K562 (cell line): ENCODE data around the gene CFAP107. TPM values are rescaled to one million over a fixed set of nuclear protein-coding genes. Genes with fewer than 3 reads are reported as not detected.

ENCODE experiments used
- ATAC-seq: fragments of 200-7000 bp; cut with Tn5 transposase; 3 replicates; pipeline ENCODE4 v1.9.1; 2020; ENCODE audit warnings: moderate library complexity
- BruUV-seq: library from RNA; stranded (reverse); fragments of 400-500 nt; replicated peaks from 2 replicates; lab custom pipeline; 2021; lab: Mats Ljungman, UMichigan
- CTCF ChIA-PET: fragments of 300-600 bp; formaldehyde crosslinking; extraction: SDS; loops from one replicate; lab custom pipeline; 2021; ENCODE audit warnings: low intra/inter-chr PET ratio; lab: Yijun Ruan, JAX
- POLR2A ChIA-PET: fragments of 300-600, 350-650 bp; sonication (Branson Sonifier 250); formaldehyde crosslinking; extraction: SDS; loops from one replicate; lab custom pipeline; 2021; ENCODE audit warnings: antibody characterized with exemption, inconsistent platforms; lab: Yijun Ruan, JAX
- DNase-seq, 4 experiments: peaks; one replicate each; pipeline versions ENCODE4 v3.0.0 to v3.0.0-alpha.2; 2011 to 2018; ENCODE audit warnings: low spot score in 3 of 4, mixed read lengths in 3 of 4; ENCODE audit errors: extremely low read depth in 1 of 4
- FAIRE-seq: peaks from 2 replicates; lab custom pipeline; 2011; peaks lifted over from hg19 to GRCh38; lab: Jason Lieb, UNC
- H2AFZ ChIP-seq: 2 replicates; pipeline ENCODE4 v1.6.0; 2011; ENCODE audit warnings: low read depth, low read length, control low read depth, inconsistent platforms
- H3K27ac ChIP-seq: fragments of 200-600 bp; 3 replicates; pipeline ENCODE4 v1.8.0; 2011; ENCODE audit warnings: low read depth, mild to moderate bottlenecking, control low read depth, inconsistent platforms, low read length, moderate library complexity, mixed read lengths; ENCODE audit errors: extremely low read depth
- H3K27me3 ChIP-seq, 2 experiments: fragments of 300-600 bp in 1 of 2; 2 replicates in 1 of 2; 3 replicates in 1 of 2; pipeline versions ENCODE4 v1.6.0 to v1.8.0; 2011; ENCODE audit warnings: inconsistent platforms in 2 of 2, low read length in 2 of 2, mild to moderate bottlenecking in 1 of 2, mixed read lengths in 1 of 2, moderate library complexity in 1 of 2; ENCODE audit not compliant: control insufficient read depth in 2 of 2, insufficient read depth in 2 of 2
- H3K36me3 ChIP-seq: fragments of 300-600 bp; 3 replicates; pipeline ENCODE4 v1.8.0; 2011; ENCODE audit warnings: mild to moderate bottlenecking, low read length, inconsistent platforms; ENCODE audit not compliant: control insufficient read depth, insufficient read depth
- H3K4me1 ChIP-seq, 2 experiments: fragments of 200-600 bp in 1 of 2; replicated peaks in 1 of 2; 2 replicates in 1 of 2; 3 replicates in 1 of 2; pipeline versions ENCODE4 v1.5.1 to v1.8.0; 2011; ENCODE audit warnings: inconsistent platforms in 2 of 2, low read length in 2 of 2, mild to moderate bottlenecking in 1 of 2, mixed read lengths in 1 of 2, moderate library complexity in 1 of 2; ENCODE audit not compliant: control insufficient read depth in 2 of 2, insufficient read depth in 2 of 2
- H3K4me2 ChIP-seq: 2 replicates; pipeline ENCODE4 v1.6.1; 2011; ENCODE audit warnings: low read length, control low read depth, inconsistent platforms, mixed read lengths; ENCODE audit not compliant: insufficient read depth
- H3K4me3 ChIP-seq: fragments of 200-600 bp; sonication (generic), shearing (Covaris generic); 2 replicates; pipeline ENCODE4 v1.5.1; 2016; ENCODE audit warnings: control low read depth, inconsistent platforms
- H3K79me2 ChIP-seq: fragments of 200-600 bp; 3 replicates; pipeline ENCODE4 v1.8.0; 2011; ENCODE audit warnings: low read length, inconsistent platforms; ENCODE audit not compliant: control insufficient read depth, insufficient read depth
- H3K9ac ChIP-seq, 2 experiments: 2 replicates each; pipeline versions ENCODE4 v1.6.0 to v1.6.1; 2011; ENCODE audit warnings: low read depth in 2 of 2, low read length in 2 of 2, control low read depth in 1 of 2, inconsistent platforms in 1 of 2, mild to moderate bottlenecking in 1 of 2, mixed read lengths in 1 of 2; ENCODE audit not compliant: insufficient read depth in 1 of 2
- H3K9me1 ChIP-seq: one replicate; pipeline ENCODE4 v1.6.0; 2011; ENCODE audit warnings: inconsistent platforms, mild to moderate bottlenecking, low read length, moderate library complexity; ENCODE audit not compliant: control insufficient read depth, insufficient read depth
- H3K9me3 ChIP-seq: replicated peaks from 2 replicates; pipeline ENCODE4 v1.5.1; 2011; ENCODE audit warnings: low read depth, low read length, inconsistent platforms; ENCODE audit not compliant: control insufficient read depth, insufficient read depth
- H4K20me1 ChIP-seq: replicated peaks from 2 replicates; pipeline ENCODE4 v1.6.1; 2011; ENCODE audit warnings: low read length, inconsistent platforms, mixed read lengths; ENCODE audit not compliant: control insufficient read depth, insufficient read depth
- CEBPB ChIP-seq: fragments of 450-650 bp; IDR thresholded peaks from 2 replicates; pipeline ENCODE4 v1.6.1; 2016; ENCODE audit warnings: missing genetic modification characterization, missing compliant biosample characterization
- DLX4 ChIP-seq: fragments of 250-450 bp; sonication (Bioruptor Pico); IDR thresholded peaks from 2 replicates; pipeline ENCODE4 v1.6.1; 2021; ENCODE audit warnings: mild to moderate bottlenecking
- ESRRA ChIP-seq: fragments of 450-650 bp; IDR thresholded peaks from 2 replicates; pipeline ENCODE4 v1.6.1; 2014; ENCODE audit warnings: low read depth, mild to moderate bottlenecking, moderate library complexity, borderline replicate concordance
- FOXK2 ChIP-seq, 2 experiments: fragments of 450-650 bp; IDR thresholded peaks in 1 of 2; conservative IDR thresholded peaks in 1 of 2; 2 replicates each; pipeline ENCODE4 v1.6.1; 2016; ENCODE audit warnings: low read depth in 2 of 2, mild to moderate bottlenecking in 1 of 2
- HNRNPH1 ChIP-seq: fragments of 200-400 bp; formaldehyde crosslinking; optimal IDR thresholded peaks from 2 replicates; pipeline ENCODE3; 2017; ENCODE audit warnings: low read depth, mild to moderate bottlenecking, low read length, moderate library complexity
- MAFF ChIP-seq: IDR thresholded peaks from 2 replicates; pipeline ENCODE4 v1.6.1; 2012; ENCODE audit warnings: low read length, improper control_type of control experiment
- MYC ChIP-seq, 2 experiments: fragments of 250-450 bp in 1 of 2; sonication (Bioruptor Pico) in 1 of 2; IDR thresholded peaks; 2 replicates each; pipeline versions ENCODE4 v1.5.1 to v1.6.1; 2012 to 2021; ENCODE audit warnings: low read depth in 2 of 2, borderline replicate concordance in 1 of 2, improper control_type of control experiment in 1 of 2, low read length in 1 of 2, mild to moderate bottlenecking in 1 of 2, moderate library complexity in 1 of 2
- SLC30A9 ChIP-seq: fragments of 250-450 bp; sonication (Bioruptor Pico); IDR thresholded peaks from 2 replicates; pipeline ENCODE4 v1.8.0; 2022; ENCODE audit warnings: mild to moderate bottlenecking, moderate library complexity
- SMARCA4 ChIP-seq: fragments of 450-650 bp; IDR thresholded peaks from 2 replicates; pipeline ENCODE4 v1.6.1; 2016
- TFAM ChIP-seq: fragments of 250-450 bp; sonication (Bioruptor Pico); conservative IDR thresholded peaks from 2 replicates; pipeline ENCODE4 v1.5.0; 2021; ENCODE audit warnings: mild to moderate bottlenecking, moderate library complexity
- ZBTB7A ChIP-seq: IDR thresholded peaks from 2 replicates; pipeline ENCODE4 v1.6.1; 2011; ENCODE audit warnings: low read depth, mild to moderate bottlenecking, low read length, moderate library complexity, borderline replicate concordance; ENCODE audit not compliant: control insufficient read depth
- ZC3H8 ChIP-seq: fragments of 450-650 bp; IDR thresholded peaks from 2 replicates; pipeline ENCODE4 v1.6.1; 2017
- ZKSCAN1 ChIP-seq: fragments of 150-350 bp; IDR thresholded peaks from 2 replicates; pipeline ENCODE4 v1.6.1; 2016; ENCODE audit warnings: low read depth, low read length
- ZNF311 ChIP-seq: fragments of 250-450 bp; sonication (Bioruptor Pico); IDR thresholded peaks from 2 replicates; pipeline ENCODE4 v1.4.0; 2020; ENCODE audit warnings: mild to moderate bottlenecking, moderate library complexity
- ZNF77 ChIP-seq: fragments of 250-450 bp; sonication (Bioruptor Pico); IDR thresholded peaks from 2 replicates; pipeline ENCODE4 v1.5.0; 2020
- WGBS: fragments of 100-300 bp; shearing (Covaris generic); methylation state at CpG from one replicate; pipeline ENCODE4 v1.1.6; 2016; ENCODE audit warnings: low coverage, mixed read lengths; ENCODE audit not compliant: insufficient coverage; ENCODE audit errors: missing lambda C conversion rate; 5-methylcytosine and 5-hydroxymethylcytosine counted together
- in situ Hi-C: fragments of 300-500 bp; cut with MboI; formaldehyde crosslinking; loops from 4 replicates; pipeline ENCODE4 v1.15.0; 2018; ENCODE audit warnings: inconsistent platforms, mixed read lengths
- intact Hi-C: fragments of 100-400 bp; cut with micrococcal nuclease; formaldehyde crosslinking; loops from 2 replicates; pipeline ENCODE4 v1.14.2; 2022
- polyA plus RNA-seq, 8 experiments: library from polyadenylated mRNA; depleted of rRNA in 4 of 8; stranded (reverse) in 5 of 8; unstranded in 3 of 8; fragments of >200 nt; fragmentation: Nextera tagmentation in 2 of 8; fragmentation: Illumina TruSeq in 1 of 8; extraction: Ambion mirVana in 2 of 8; extraction: Trizol in 1 of 8; gene quantifications; 2 replicates each; pipeline versions ENCODE4 v1.2.1 to v1.2.3, GENCODE V29; 2011 to 2014; ENCODE audit warnings: inconsistent platforms in 1 of 8, missing spikeins in 1 of 8
- total RNA-seq, 7 experiments: library from RNA; depleted of rRNA in 6 of 7; stranded (reverse); fragments of >200 nt in 6 of 7; fragmentation: Illumina TruSeq in 2 of 7; extraction: Trizol in 2 of 7; gene quantifications; 2 replicates each; pipeline versions ENCODE4 v1.2.1 to v1.2.3, GENCODE V29; 2011 to 2021; ENCODE audit warnings: low replicate concordance in 1 of 7

The CFAP107 gene
- total and polyA plus RNA-seq, 9 of the 15 experiments (the other 6 are each of a cell fraction or from before 2014, with no cell fraction given) = 0.03 to 0.08 TPM; not detected in 7

- no TSS peak for BruUV-seq
- H3K79me2 ChIP-seq = no peaks in the 10 kb centered on the region
- DNase-seq (no peak), FAIRE-seq (no peak), ATAC-seq (no peak)
- no peaks in the 10 kb centered on the region for H3K9me1 ChIP-seq
- no peak overlapping the region for H3K9ac ChIP-seq
- ChIA-PET CTCF (no interaction called here), POLR2A (interaction anchor here (0.6 kb wide), 1 partner anchor 14 kb away, joined by 3 read pairs; no protein-coding TSS in a partner anchor)
- H3K27ac ChIP-seq = no peak overlapping the region
- no peaks in the 10 kb centered on the region for H3K36me3 ChIP-seq
- no peaks in the 10 kb centered on the region for H3K4me1 ChIP-seq
- intact Hi-C loops (no loop called here), in situ Hi-C loops (no loop called here)
- H3K27me3 ChIP-seq = peaks cover 12 to 55% of the 10 kb centered on the region in 2 experiments; a peak in 4 of 5 replicates
- no peak overlapping the region for H3K4me3 ChIP-seq
- 0% methylated on average over 1 of the region's 1 CpG for whole genome bisulfite sequencing
- H4K20me1 ChIP-seq = no peaks in the 10 kb centered on the region
- no peak overlapping the region for H2AFZ ChIP-seq
- TF ChIP-seq ZKSCAN1 (no peak), DLX4 (CRISPR knock-in tag) (no peak), ZNF77 (CRISPR knock-in tag) (no peak), ZC3H8 (no peak), MAFF (no peak), ESRRA (no peak), SMARCA4 (no peak), CEBPB (no peak), FOXK2 (conservative IDR thresholded peaks at IDR 0.05 in 1 of 2, IDR thresholded peaks at IDR 0.05 in 1 of 2; ENCODE audit: low read depth in 2 of 2) (no peak), SLC30A9 (CRISPR knock-in tag) (no peak), MYC (IDR thresholded peaks at IDR 0.05; ENCODE audit: low read depth, low read length) (no peak), MYC (CRISPR knock-in tag; IDR thresholded peaks at IDR 0.05; ENCODE audit: borderline replicate concordance, low read depth) (no peak), ZBTB7A (no peak), ZNF311 (CRISPR knock-in tag) (no peak), HNRNPH1 (no peak), TFAM (no peak)
- no peak overlapping the region for H3K4me2 ChIP-seq
- no peaks in the 10 kb centered on the region for H3K9me3 ChIP-seq
Observed at GRCh38 chr1:12722626-12723025, 23.4 kb upstream of the CFAP107 start.
